ENCODE data around the gene CHMP2B. TPM values are rescaled to one million over a fixed set of nuclear protein-coding genes. Genes with fewer than 3 reads are reported as not detected.

Gene CHMP2B
- total and polyA plus RNA-seq, 2 of the 8 experiments (the other 6 are each of a cell fraction or from before 2014, with no cell fraction given), result 14.0 to 56.5 TPM

GRCh38 chr3:87191641-87192040, 35.5 kb upstream of the CHMP2B start (continued):
- TF ChIP-seq YY1 (IDR thresholded peaks at IDR 0.05; ENCODE audit: low read depth, low read length) (no peak), RFX5 (IDR thresholded peaks at IDR 0.05; ENCODE audit: borderline replicate concordance, low read depth, low read length) (no peak), EP300 (IDR thresholded peaks at IDR 0.05; ENCODE audit: borderline replicate concordance in 1 of 2, low read depth in 2 of 2, low read length in 2 of 2) (no peak), SRF (IDR thresholded peaks at IDR 0.05; ENCODE audit: low read depth, low read length) (no peak)

Measured in H1 (cell line).